Activated CD4-positive, CD25-positive, alpha-beta regulatory T cell treated with anti-CD3 and anti-CD28 coated beads, Interleukin-2, amount 50 U/mL, for 72 hours (primary cell): ENCODE measurements around the gene PROP1.
"Not testable (repeated sequence)": the region's sequence is repeated elsewhere in the genome, so short reads cannot be mapped to it uniquely, and the experiment has no call there.

Source experiments
- DNase-seq: peaks from one replicate; pipeline ENCODE4 v3.0.0; 2021

The PROP1 gene

GRCh38 chr5:177943805-177944736 lies 52.0 kb downstream of the PROP1 start:
- DNase-seq, result peak; percentile 38

GRCh38 chr5:177942896-177943295 lies 53.1 kb downstream of the PROP1 start:
- DNase-seq, result not testable (repeated sequence)
